CD14-positive monocyte (primary cell): ENCODE results near the gene C9orf153. TPM values are rescaled to one million over a fixed set of nuclear protein-coding genes. Genes with fewer than 3 reads are reported as not detected.

ENCODE experiments used
- DNase-seq, 3 donors: peaks; one replicate each; pipeline ENCODE4 v3.0.0-alpha.2; 2011 to 2022
- H2AFZ ChIP-seq: 2 replicates; pipeline ENCODE4 v1.6.0; 2012; ENCODE audit warnings: mild to moderate bottlenecking, low read depth, low read length, inconsistent platforms; ENCODE audit not compliant: insufficient read depth, poor library complexity, severe bottlenecking
- H3K27ac ChIP-seq, 2 donors: 1 replicate in 1 of 2; 2 replicates in 1 of 2; pipeline ENCODE4 v1.5.1; 2012 to 2013; ENCODE audit warnings: low read length in 2 of 2, control low read depth in 1 of 2, inconsistent platforms in 1 of 2, low read depth in 1 of 2, mild to moderate bottlenecking in 1 of 2
- H3K27me3 ChIP-seq, 2 donors: one replicate each; pipeline versions ENCODE4 v1.6.0 to v1.6.1; 2011 to 2013; ENCODE audit warnings: low read length in 2 of 2; ENCODE audit not compliant: control insufficient read depth in 2 of 2, insufficient read depth in 2 of 2
- H3K36me3 ChIP-seq, 2 donors: replicated peaks in 1 of 2; 1 replicate in 1 of 2; 2 replicates in 1 of 2; pipeline versions ENCODE4 v1.5.1 to v1.6.1; 2012 to 2013; ENCODE audit warnings: low read length in 2 of 2, control low read depth in 1 of 2, inconsistent platforms in 1 of 2, mild to moderate bottlenecking in 1 of 2; ENCODE audit not compliant: insufficient read depth in 2 of 2, control insufficient read depth in 1 of 2
- H3K4me1 ChIP-seq, 2 donors: 1 replicate in 1 of 2; 2 replicates in 1 of 2; pipeline versions ENCODE4 v1.5.1 to v1.6.1; 2012 to 2013; ENCODE audit warnings: low read length in 2 of 2, control low read depth in 1 of 2, inconsistent platforms in 1 of 2, mild to moderate bottlenecking in 1 of 2, moderate library complexity in 1 of 2; ENCODE audit not compliant: insufficient read depth in 2 of 2, control insufficient read depth in 1 of 2
- H3K4me2 ChIP-seq: replicated peaks from 2 replicates; pipeline ENCODE3; 2012; ENCODE audit warnings: low read length, moderate library complexity, mild to moderate bottlenecking; ENCODE audit not compliant: poor library complexity, severe bottlenecking; ENCODE audit errors: extremely low read depth
- H3K4me3 ChIP-seq, 3 experiments: fragments of 200-600 bp in 1 of 3; sonication (generic) in 1 of 3; replicated peaks in 1 of 3; 1 replicate in 2 of 3; 2 replicates in 1 of 3; pipeline ENCODE4 v1.5.1; 2011 to 2013; ENCODE audit warnings: low read length in 3 of 3, mild to moderate bottlenecking in 3 of 3, control low read depth in 2 of 3, low read depth in 2 of 3, inconsistent platforms in 1 of 3, moderate library complexity in 1 of 3
- H3K79me2 ChIP-seq: 2 replicates; pipeline ENCODE4 v1.6.0; 2012; ENCODE audit warnings: mild to moderate bottlenecking, control low read depth, inconsistent platforms, low read length, moderate library complexity; ENCODE audit not compliant: insufficient read depth
- H3K9ac ChIP-seq: 2 replicates; pipeline ENCODE4 v1.6.0; 2017; ENCODE audit warnings: low read length, mild to moderate bottlenecking; ENCODE audit not compliant: insufficient read depth, poor library complexity, severe bottlenecking
- H3K9me3 ChIP-seq, 2 donors: replicated peaks in 1 of 2; 1 replicate in 1 of 2; 2 replicates in 1 of 2; pipeline versions ENCODE4 v1.5.1 to v1.6.1; 2012 to 2013; ENCODE audit warnings: low read length in 2 of 2, control low read depth in 1 of 2; ENCODE audit not compliant: control insufficient read depth in 1 of 2, insufficient read depth in 1 of 2
- H4K20me1 ChIP-seq: 2 replicates; pipeline ENCODE4 v1.6.0; 2012; ENCODE audit warnings: mild to moderate bottlenecking, low read length, control low read depth, moderate library complexity; ENCODE audit not compliant: insufficient read depth
- H3K27ac Mint-ChIP-seq, 7 donors: one replicate each; pipeline ENCODE4 v1.8.0; 2020; ENCODE audit warnings: mild to moderate bottlenecking in 7 of 7, mixed read lengths in 7 of 7, moderate library complexity in 6 of 7, inconsistent platforms in 2 of 7
- H3K27me3 Mint-ChIP-seq, 3 donors: one replicate each; pipeline ENCODE4 v1.8.0; 2021 to 2022; ENCODE audit warnings: low read depth in 3 of 3, mild to moderate bottlenecking in 3 of 3, mixed read lengths in 3 of 3, moderate library complexity in 3 of 3, inconsistent platforms in 1 of 3
- H3K36me3 Mint-ChIP-seq, 2 donors: one replicate each; pipeline ENCODE4 v1.8.0; 2020; ENCODE audit warnings: mixed read lengths in 2 of 2, inconsistent platforms in 1 of 2, mild to moderate bottlenecking in 1 of 2
- H3K4me1 Mint-ChIP-seq: one replicate; pipeline ENCODE4 v1.8.0; 2020; ENCODE audit warnings: mild to moderate bottlenecking, mixed read lengths
- H3K4me3 Mint-ChIP-seq, 2 donors: one replicate each; pipeline ENCODE4 v1.8.0; 2020; ENCODE audit warnings: mild to moderate bottlenecking in 2 of 2, mixed read lengths in 2 of 2, moderate library complexity in 1 of 2
- H3K9me3 Mint-ChIP-seq, 7 donors: one replicate each; pipeline ENCODE4 v1.8.0; 2020 to 2022; ENCODE audit warnings: mixed read lengths in 7 of 7, mild to moderate bottlenecking in 6 of 7, moderate library complexity in 6 of 7, inconsistent platforms in 2 of 7
- WGBS: methylation state at CpG from one replicate; pipeline ENCODE4 v1.1.5; 2013; ENCODE audit warnings: missing lambda C conversion rate; ENCODE audit not compliant: insufficient coverage; 5-methylcytosine and 5-hydroxymethylcytosine counted together
- intact Hi-C, 2 donors: fragments of 100-400 bp; cut with micrococcal nuclease; formaldehyde crosslinking; loops; one replicate each; pipeline versions ENCODE4 v1.15.0 to v1.15.1; 2023
- polyA plus RNA-seq, 3 donors: library from polyadenylated mRNA; depleted of rRNA in 1 of 3; unstranded in 2 of 3; stranded (reverse) in 1 of 3; fragments of 300-500 nt in 2 of 3; fragments of >200 nt in 1 of 3; fragmentation: Illumina TruSeq in 2 of 3; gene quantifications; 1 replicate in 2 of 3; 2 replicates in 1 of 3; pipeline ENCODE4 v1.2.3, GENCODE V29; 2012 to 2021
- TF ChIP-seq, protein P1 (sequence below): fragments of 200-600 bp; IDR thresholded peaks from one replicate; pipeline ENCODE4 v1.8.0; 2022; ENCODE audit warnings: antibody characterized with exemption, mild to moderate bottlenecking

Gene C9orf153
- polyA plus RNA-seq, 3 donors, result not detected

GRCh38 chr9:86286278-86286677 lies 26.8 kb upstream of the C9orf153 start:
- WGBS, result 38% methylated on average over 3 of the region's 3 CpGs
- Mint-ChIP-seq H3K36me3 (peaks cover 36 to 42% of the 10 kb centered on the region in 2 donors), H3K4me3 (no peak overlapping the region), H3K4me1 (peaks cover 28% of the 10 kb centered on the region), H3K9me3 (no peaks in the 10 kb centered on the region), H3K27ac (peak overlapping the region in 4 of 7 donors; percentile 53 to 87 (median 68)), H3K27me3 (peaks cover 3 to 5% (median 3%) of the 10 kb centered on the region in 3 donors)
- intact Hi-C loops, result loop anchor here in 1 of 2 donors (10.0 kb wide), 1 partner anchor 49 kb away; no protein-coding TSS in a partner anchor
- Histone ChIP-seq H4K20me1 (peaks cover 44% of the 10 kb centered on the region), H3K27ac (no peak overlapping the region), H3K36me3 (peaks cover 35 to 50% of the 10 kb centered on the region in 2 donors), H3K4me2 (no peak overlapping the region), H3K9ac (no peak overlapping the region), H3K4me1 (peaks cover 12 to 16% of the 10 kb centered on the region in 2 donors), H3K79me2 (peaks cover 7% of the 10 kb centered on the region), H3K4me3 (no peak overlapping the region), H3K9me3 (no peaks in the 10 kb centered on the region), H2AFZ (no peak overlapping the region), H3K27me3 (no peaks in the 10 kb centered on the region)
- TF ChIP-seq, protein P1, sequence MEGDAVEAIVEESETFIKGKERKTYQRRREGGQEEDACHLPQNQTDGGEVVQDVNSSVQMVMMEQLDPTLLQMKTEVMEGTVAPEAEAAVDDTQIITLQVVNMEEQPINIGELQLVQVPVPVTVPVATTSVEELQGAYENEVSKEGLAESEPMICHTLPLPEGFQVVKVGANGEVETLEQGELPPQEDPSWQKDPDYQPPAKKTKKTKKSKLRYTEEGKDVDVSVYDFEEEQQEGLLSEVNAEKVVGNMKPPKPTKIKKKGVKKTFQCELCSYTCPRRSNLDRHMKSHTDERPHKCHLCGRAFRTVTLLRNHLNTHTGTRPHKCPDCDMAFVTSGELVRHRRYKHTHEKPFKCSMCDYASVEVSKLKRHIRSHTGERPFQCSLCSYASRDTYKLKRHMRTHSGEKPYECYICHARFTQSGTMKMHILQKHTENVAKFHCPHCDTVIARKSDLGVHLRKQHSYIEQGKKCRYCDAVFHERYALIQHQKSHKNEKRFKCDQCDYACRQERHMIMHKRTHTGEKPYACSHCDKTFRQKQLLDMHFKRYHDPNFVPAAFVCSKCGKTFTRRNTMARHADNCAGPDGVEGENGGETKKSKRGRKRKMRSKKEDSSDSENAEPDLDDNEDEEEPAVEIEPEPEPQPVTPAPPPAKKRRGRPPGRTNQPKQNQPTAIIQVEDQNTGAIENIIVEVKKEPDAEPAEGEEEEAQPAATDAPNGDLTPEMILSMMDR, result no peak
- DNase-seq, result no peak

GRCh38 chr9:86285261-86285660 lies 25.8 kb upstream of the C9orf153 start:
- no peak for DNase-seq
- Mint-ChIP-seq H3K4me1 (peaks cover 32% of the 10 kb centered on the region), H3K9me3 (no peaks in the 10 kb centered on the region), H3K36me3 (peaks cover 29 to 33% of the 10 kb centered on the region in 2 donors), H3K27me3 (peaks cover 3 to 5% (median 3%) of the 10 kb centered on the region in 3 donors), H3K27ac (peak overlapping the region in 1 of 7 donors; percentile 46), H3K4me3 (no peak overlapping the region)
- Histone ChIP-seq H3K4me1 (peaks cover 14 to 21% of the 10 kb centered on the region in 2 donors), H3K4me2 (no peak overlapping the region), H3K79me2 (peaks cover 17% of the 10 kb centered on the region), H4K20me1 (peaks cover 41% of the 10 kb centered on the region), H3K9ac (no peak overlapping the region), H3K9me3 (no peaks in the 10 kb centered on the region), H2AFZ (no peak overlapping the region), H3K27ac (peak overlapping the region in 1 of 2 donors; percentile 36), H3K36me3 (peaks cover 28 to 39% of the 10 kb centered on the region in 2 donors), H3K27me3 (no peaks in the 10 kb centered on the region), H3K4me3 (no peak overlapping the region)
- TF ChIP-seq, protein P1, result no peak
- intact Hi-C loops, result loop anchor here in 1 of 2 donors (10.0 kb wide), 1 partner anchor 50 kb away; no protein-coding TSS in a partner anchor
- no CpG with 5 or more reads among the region's 2 CpGs for WGBS
